NCI-H2029 treated with DMSO at 0.1 percent for 48 hours (cell line): ENCODE results near the gene OSBPL5.

Experiments used
- DNase-seq: peaks from one replicate; lab custom pipeline; 2025; lab: John Stamatoyannopoulos, UW

The OSBPL5 gene

GRCh38 chr11:3197044-3197695, 32.1 kb upstream of the OSBPL5 start:
- no peak for DNase-seq

GRCh38 chr11:3196161-3197043, 31.3 kb upstream of the OSBPL5 start:
- DNase-seq, result no peak

GRCh38 chr11:3195251-3196160, 30.4 kb upstream of the OSBPL5 start:
- DNase-seq, result no peak

- no peak for DNase-seq
Measured at GRCh38 chr11:3194016-3194816, 29.1 kb upstream of the OSBPL5 start.

- DNase-seq, result no peak
Measured at GRCh38 chr11:3193373-3194015, 28.4 kb upstream of the OSBPL5 start.

GRCh38 chr11:3192511-3193372, 27.6 kb upstream of the OSBPL5 start:
- no peak for DNase-seq

GRCh38 chr11:3191586-3192324, 26.6 kb upstream of the OSBPL5 start:
- DNase-seq, result no peak

GRCh38 chr11:3190600-3190999, 25.5 kb upstream of the OSBPL5 start:
- DNase-seq, result no peak

- DNase-seq, result no peak
Measured at GRCh38 chr11:3189886-3190583, 24.9 kb upstream of the OSBPL5 start.

- no peak for DNase-seq
Measured at GRCh38 chr11:3189196-3189843, 24.2 kb upstream of the OSBPL5 start.

- DNase-seq, result no peak
Measured at GRCh38 chr11:3188496-3189195, 23.5 kb upstream of the OSBPL5 start.

GRCh38 chr11:3186166-3186953, 21.2 kb upstream of the OSBPL5 start:
- no peak for DNase-seq

GRCh38 chr11:3184732-3185347, 19.7 kb upstream of the OSBPL5 start:
- DNase-seq, result no peak

- DNase-seq, result no peak
Measured at GRCh38 chr11:3183523-3183922, 18.4 kb upstream of the OSBPL5 start.

GRCh38 chr11:3182462-3182852, 17.3 kb upstream of the OSBPL5 start:
- no peak for DNase-seq

GRCh38 chr11:3181725-3182461, 16.8 kb upstream of the OSBPL5 start:
- no peak for DNase-seq
